Caco-2 (cell line): ENCODE measurements around the gene SLC6A15. TPM values are rescaled to one million over a fixed set of nuclear protein-coding genes. Genes with fewer than 3 reads are reported as not detected.

ENCODE experiments used
- BruUV-seq: library from RNA; stranded (reverse); fragments of 400-500 nt; replicated peaks from 2 replicates; lab custom pipeline; 2021; lab: Mats Ljungman, UMichigan
- CTCF ChIA-PET: fragments of 300-600 bp; sonication (Branson Sonifier 250); formaldehyde crosslinking; loops from one replicate; lab custom pipeline; 2022; ENCODE audit warnings: antibody characterized with exemption; lab: Charles Lee
- POLR2A ChIA-PET: fragments of 300-600 bp; sonication (Branson Sonifier 250); formaldehyde crosslinking; loops from one replicate; lab custom pipeline; 2022; ENCODE audit warnings: antibody characterized with exemption; lab: Charles Lee
- DNase-seq, 2 experiments: peaks; one replicate each; pipeline versions ENCODE4 v3.0.0 to v3.0.0-alpha.2; 2020 to 2022
- H3K27me3 ChIP-seq: replicated peaks from 2 replicates; pipeline ENCODE4 v1.6.0; 2011; ENCODE audit warnings: low read length; ENCODE audit not compliant: control insufficient read depth, insufficient read depth
- H3K36me3 ChIP-seq: 2 replicates; pipeline ENCODE4 v1.5.1; 2011; ENCODE audit warnings: low read length; ENCODE audit not compliant: control insufficient read depth, insufficient read depth
- H3K4me1 ChIP-seq: fragments of 250-450 bp; sonication (Bioruptor Pico); 2 replicates; pipeline ENCODE4 v1.5.1; 2020; ENCODE audit warnings: mild to moderate bottlenecking
- H3K4me3 ChIP-seq: 2 replicates; pipeline ENCODE4 v1.5.1; 2011; ENCODE audit warnings: low read depth, mild to moderate bottlenecking, control low read depth, low read length
- H3K9me3 ChIP-seq: fragments of 250-450 bp; sonication (Bioruptor Pico); 2 replicates; pipeline ENCODE4 v1.5.1; 2020; ENCODE audit warnings: mild to moderate bottlenecking, moderate library complexity
- H3K27ac Mint-ChIP-seq: one replicate; pipeline ENCODE4 v1.8.0; 2022; ENCODE audit warnings: mixed read lengths; ENCODE audit not compliant: unreplicated experiment
- H3K27me3 Mint-ChIP-seq: one replicate; pipeline ENCODE4 v1.8.0; 2022; ENCODE audit warnings: mixed read lengths; ENCODE audit not compliant: insufficient read depth, unreplicated experiment
- H3K36me3 Mint-ChIP-seq: one replicate; pipeline ENCODE4 v1.8.0; 2022; ENCODE audit warnings: mild to moderate bottlenecking, mixed read lengths; ENCODE audit not compliant: insufficient read depth, unreplicated experiment
- H3K4me1 Mint-ChIP-seq: one replicate; pipeline ENCODE4 v1.8.0; 2022; ENCODE audit warnings: low read depth, mixed read lengths; ENCODE audit not compliant: unreplicated experiment
- H3K4me3 Mint-ChIP-seq: one replicate; pipeline ENCODE4 v1.8.0; 2022; ENCODE audit warnings: mild to moderate bottlenecking, moderate library complexity, mixed read lengths; ENCODE audit not compliant: unreplicated experiment
- H3K9me3 Mint-ChIP-seq: one replicate; pipeline ENCODE4 v1.8.0; 2022; ENCODE audit warnings: mixed read lengths; ENCODE audit not compliant: unreplicated experiment
- CTCF ChIP-seq, 2 experiments: fragments of 200-600 bp in 1 of 2; IDR thresholded peaks; 1 replicate in 1 of 2; 2 replicates in 1 of 2; pipeline versions ENCODE4 v1.5.1 to v1.8.0; 2011 to 2022; ENCODE audit warnings: antibody characterized with exemption in 1 of 2, control low read depth in 1 of 2, inconsistent platforms in 1 of 2, low read depth in 1 of 2, low read length in 1 of 2, mild to moderate bottlenecking in 1 of 2, moderate library complexity in 1 of 2; ENCODE audit not compliant: insufficient read depth in 1 of 2, severe bottlenecking in 1 of 2, unreplicated experiment in 1 of 2
- intact Hi-C: fragments of 100-400 bp; cut with micrococcal nuclease; formaldehyde crosslinking; loops from one replicate; pipeline ENCODE4 v1.10.0; 2022; ENCODE audit not compliant: unreplicated experiment
- total RNA-seq: library from RNA; stranded (reverse); gene quantifications from 2 replicates; pipeline ENCODE4 v1.2.3, GENCODE V29; 2022

SLC6A15 gene
- total RNA-seq, 1 experiment from 2014 or later, result not detected

GRCh38 chr12:84904051-84904450, 8.5 kb downstream of the SLC6A15 start:
- Histone ChIP-seq H3K4me3 (no peak overlapping the region), H3K36me3 (no peaks in the 10 kb centered on the region), H3K4me1 (no peaks in the 10 kb centered on the region), H3K27me3 (no peaks in the 10 kb centered on the region), H3K9me3 (no peaks in the 10 kb centered on the region)
- CTCF ChIA-PET, result no interaction called here
- H3K36me3 Mint-ChIP-seq, result no peaks in the 10 kb centered on the region
- POLR2A ChIA-PET, result no interaction called here
- DNase-seq, result no peak
- intact Hi-C loops, result no loop called here
- H3K4me3 Mint-ChIP-seq, result no peak overlapping the region
- no peaks in the 10 kb centered on the region for H3K9me3 Mint-ChIP-seq
- no TSS peak for BruUV-seq
- peaks cover 5% of the 10 kb centered on the region for H3K27me3 Mint-ChIP-seq
- no peak for TF ChIP-seq CTCF (IDR thresholded peaks at IDR 0.05; ENCODE audit: insufficient read depth in 1 of 2, low read depth in 1 of 2, low read length in 1 of 2, severe bottlenecking in 1 of 2, unreplicated experiment in 1 of 2)
- no peak overlapping the region for H3K27ac Mint-ChIP-seq
- no peaks in the 10 kb centered on the region for H3K4me1 Mint-ChIP-seq

- H3K27ac Mint-ChIP-seq, result no peak overlapping the region
- H3K27me3 Mint-ChIP-seq, result peaks cover 4% of the 10 kb centered on the region
- no peaks in the 10 kb centered on the region for H3K4me1 Mint-ChIP-seq
- Histone ChIP-seq H3K36me3 (no peaks in the 10 kb centered on the region), H3K9me3 (no peaks in the 10 kb centered on the region), H3K4me1 (no peaks in the 10 kb centered on the region), H3K4me3 (no peak overlapping the region), H3K27me3 (no peaks in the 10 kb centered on the region)
- intact Hi-C loops, result no loop called here
- H3K36me3 Mint-ChIP-seq, result no peaks in the 10 kb centered on the region
- no TSS peak for BruUV-seq
- ChIA-PET CTCF (no interaction called here), POLR2A (no interaction called here)
- H3K4me3 Mint-ChIP-seq, result no peak overlapping the region
- H3K9me3 Mint-ChIP-seq, result no peaks in the 10 kb centered on the region
- DNase-seq, result no peak
- no peak for TF ChIP-seq CTCF (IDR thresholded peaks at IDR 0.05; ENCODE audit: insufficient read depth in 1 of 2, low read depth in 1 of 2, low read length in 1 of 2, severe bottlenecking in 1 of 2, unreplicated experiment in 1 of 2)
Observed at GRCh38 chr12:84891106-84891838, 21.3 kb downstream of the SLC6A15 start.

- intact Hi-C loops, result no loop called here
- no TSS peak for BruUV-seq
- Histone ChIP-seq H3K27me3 (no peaks in the 10 kb centered on the region), H3K9me3 (no peaks in the 10 kb centered on the region), H3K4me3 (no peak overlapping the region), H3K36me3 (no peaks in the 10 kb centered on the region), H3K4me1 (no peaks in the 10 kb centered on the region)
- no peak for TF ChIP-seq CTCF (IDR thresholded peaks at IDR 0.05; ENCODE audit: insufficient read depth in 1 of 2, low read depth in 1 of 2, low read length in 1 of 2, severe bottlenecking in 1 of 2, unreplicated experiment in 1 of 2)
- no peak for DNase-seq
- ChIA-PET POLR2A (no interaction called here), CTCF (no interaction called here)
- H3K9me3 Mint-ChIP-seq, result no peaks in the 10 kb centered on the region
- no peaks in the 10 kb centered on the region for H3K36me3 Mint-ChIP-seq
- H3K4me3 Mint-ChIP-seq, result no peak overlapping the region
- no peaks in the 10 kb centered on the region for H3K4me1 Mint-ChIP-seq
- H3K27ac Mint-ChIP-seq, result no peak overlapping the region
- peaks cover 4% of the 10 kb centered on the region for H3K27me3 Mint-ChIP-seq
Observed at GRCh38 chr12:84889818-84890217, 22.8 kb downstream of the SLC6A15 start.
